ENCODE results near the gene TRAFD1. TPM values are rescaled to one million over a fixed set of nuclear protein-coding genes. Genes with fewer than 3 reads are reported as not detected.
A peak's percentile ranks its signal among the peaks of the same experiment; 100 is the strongest.

The TRAFD1 gene
- total RNA-seq, 2 experiments from 2014 or later = 14.3 to 19.4 TPM

GRCh38 chr12:112159146-112159541 lies 33.8 kb downstream of the TRAFD1 start:
- Histone ChIP-seq H3K4me3 (ENCODE audit: low read depth, low read length, poor library complexity, severe bottlenecking) (no peak overlapping the region), H3K9me2 (ENCODE audit: insufficient read depth, low read length) (no peaks in the 10 kb centered on the region), H4K20me1 (ENCODE audit: insufficient read depth, low read length) (no peaks in the 10 kb centered on the region), H3K4me2 (ENCODE audit: low read length) (no peak overlapping the region), H3K27ac (ENCODE audit: low read depth, low read length, poor library complexity, severe bottlenecking) (no peak overlapping the region), H3K79me2 (ENCODE audit: insufficient read depth, low read depth, low read length) (no peaks in the 10 kb centered on the region), H2AFZ (ENCODE audit: low read length) (no peak overlapping the region), H3K4me1 (ENCODE audit: insufficient read depth, low read length, poor library complexity, severe bottlenecking) (no peaks in the 10 kb centered on the region), H3K9me3 (ENCODE audit: low read length) (no peaks in the 10 kb centered on the region), H3K36me3 (ENCODE audit: insufficient read depth, low read length) (peaks cover 43% of the 10 kb centered on the region)
- no peak for DNase-seq (ENCODE audit: low spot score)
- TF ChIP-seq CTCF (conservative IDR thresholded peaks at IDR 0.05; ENCODE audit: low read length) (no peak), EZH2phosphoT487 (IDR thresholded peaks at IDR 0.05; ENCODE audit: borderline replicate concordance, low read depth, low read length) (no peak)
- ChIA-PET CTCF (ENCODE audit: unreplicated experiment) (no interaction called here), POLR2A (no interaction called here)
- intact Hi-C loops (cut with micrococcal nuclease; ENCODE audit: unreplicated experiment) = no loop called here
- BruUV-seq (replicated peaks) = no TSS peak

GRCh38 chr12:112160611-112161010 lies 35.3 kb downstream of the TRAFD1 start:
- BruUV-seq (replicated peaks) = TSS peak; percentile 39
- H4K20me1 ChIP-seq (ENCODE audit: insufficient read depth, low read length) = no peaks in the 10 kb centered on the region
- no peak overlapping the region for H3K4me3 ChIP-seq (ENCODE audit: low read depth, low read length, poor library complexity, severe bottlenecking)

GRCh38 chr12:112161711-112162110 lies 36.4 kb downstream of the TRAFD1 start:
- BruUV-seq (replicated peaks) = no TSS peak
- no peak overlapping the region for H2AFZ ChIP-seq (ENCODE audit: low read length)
- TF ChIP-seq CTCF (conservative IDR thresholded peaks at IDR 0.05; ENCODE audit: low read length) (no peak), EZH2phosphoT487 (IDR thresholded peaks at IDR 0.05; ENCODE audit: borderline replicate concordance, low read depth, low read length) (no peak)
- no peaks in the 10 kb centered on the region for H4K20me1 ChIP-seq (ENCODE audit: insufficient read depth, low read length)
- no peaks in the 10 kb centered on the region for H3K4me1 ChIP-seq (ENCODE audit: insufficient read depth, low read length, poor library complexity, severe bottlenecking)
- H3K27ac ChIP-seq (ENCODE audit: low read depth, low read length, poor library complexity, severe bottlenecking) = no peak overlapping the region
- no peak for DNase-seq (ENCODE audit: low spot score)
- no peak overlapping the region for H3K4me3 ChIP-seq (ENCODE audit: low read depth, low read length, poor library complexity, severe bottlenecking)
- no peaks in the 10 kb centered on the region for H3K79me2 ChIP-seq (ENCODE audit: insufficient read depth, low read depth, low read length)
- H3K9me3 ChIP-seq (ENCODE audit: low read length) = no peaks in the 10 kb centered on the region
- ChIA-PET CTCF (ENCODE audit: unreplicated experiment) (no interaction called here), POLR2A (no interaction called here)
- no peak overlapping the region for H3K4me2 ChIP-seq (ENCODE audit: low read length)
- H3K36me3 ChIP-seq (ENCODE audit: insufficient read depth, low read length) = peaks cover 42% of the 10 kb centered on the region
- no peaks in the 10 kb centered on the region for H3K9me2 ChIP-seq (ENCODE audit: insufficient read depth, low read length)
- intact Hi-C loops (cut with micrococcal nuclease; ENCODE audit: unreplicated experiment) = no loop called here

More at GRCh38 chr12:112160611-112161010, 35.3 kb downstream of the TRAFD1 start:
- POLR2A ChIA-PET = no interaction called here
- Histone ChIP-seq H3K36me3 (ENCODE audit: insufficient read depth, low read length) (peaks cover 42% of the 10 kb centered on the region), H3K9me3 (ENCODE audit: low read length) (no peaks in the 10 kb centered on the region), H3K9me2 (ENCODE audit: insufficient read depth, low read length) (no peaks in the 10 kb centered on the region), H3K4me2 (ENCODE audit: low read length) (no peak overlapping the region), H3K79me2 (ENCODE audit: insufficient read depth, low read depth, low read length) (no peaks in the 10 kb centered on the region), H2AFZ (ENCODE audit: low read length) (no peak overlapping the region), H3K4me1 (ENCODE audit: insufficient read depth, low read length, poor library complexity, severe bottlenecking) (no peaks in the 10 kb centered on the region), H3K27ac (ENCODE audit: low read depth, low read length, poor library complexity, severe bottlenecking) (no peak overlapping the region)
- intact Hi-C loops (cut with micrococcal nuclease; ENCODE audit: unreplicated experiment) = no loop called here
- CTCF ChIA-PET (ENCODE audit: unreplicated experiment) = no interaction called here
- no peak for DNase-seq (ENCODE audit: low spot score)
- no peak for TF ChIP-seq EZH2phosphoT487 (IDR thresholded peaks at IDR 0.05; ENCODE audit: borderline replicate concordance, low read depth, low read length)
- no peak for TF ChIP-seq CTCF (conservative IDR thresholded peaks at IDR 0.05; ENCODE audit: low read length)
